Peyer's patch (tissue), 4 donors: Measurements from ENCODE around the gene EEF2K.

Source experiments
- POLR2A ChIP-seq, 2 donors: fragments of 450-650 bp; IDR thresholded peaks; one replicate each; pipeline ENCODE4 v1.5.1; 2017; ENCODE audit warnings: antibody characterized with exemption in 2 of 2, mild to moderate bottlenecking in 2 of 2, moderate library complexity in 2 of 2
- TF ChIP-seq, protein P1 (sequence below), 6 experiments: fragments of 450-650 bp in 4 of 6; fragments of 200-600 bp in 2 of 6; sonication (generic) in 1 of 6; IDR thresholded peaks; one replicate each; pipeline ENCODE4 v1.5.1; 2017 to 2019; ENCODE audit warnings: antibody characterized with exemption in 6 of 6, mild to moderate bottlenecking in 3 of 6, moderate library complexity in 1 of 6

DNA sequence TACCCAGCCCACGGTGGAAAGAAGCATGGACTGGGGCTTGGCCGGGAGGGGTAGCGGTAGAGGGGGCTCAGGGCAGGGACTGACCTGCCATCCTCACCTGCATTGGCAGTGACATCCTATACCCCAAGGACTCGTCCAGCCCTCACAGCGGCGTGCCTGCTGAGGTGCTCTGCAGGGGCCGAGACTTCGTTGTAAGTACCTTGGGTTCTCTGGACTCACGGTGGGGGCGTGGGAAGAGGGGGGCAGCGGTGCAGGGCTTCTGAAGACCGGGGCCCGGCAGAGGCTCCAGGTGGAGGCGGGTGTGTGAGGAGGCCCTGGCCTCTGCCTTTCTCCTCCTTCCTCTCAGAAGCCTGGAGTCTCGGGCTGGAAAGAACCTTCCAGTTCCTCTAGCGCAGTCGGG is 116.7 kb downstream of the EEF2K start:
- TF ChIP-seq, protein P1, sequence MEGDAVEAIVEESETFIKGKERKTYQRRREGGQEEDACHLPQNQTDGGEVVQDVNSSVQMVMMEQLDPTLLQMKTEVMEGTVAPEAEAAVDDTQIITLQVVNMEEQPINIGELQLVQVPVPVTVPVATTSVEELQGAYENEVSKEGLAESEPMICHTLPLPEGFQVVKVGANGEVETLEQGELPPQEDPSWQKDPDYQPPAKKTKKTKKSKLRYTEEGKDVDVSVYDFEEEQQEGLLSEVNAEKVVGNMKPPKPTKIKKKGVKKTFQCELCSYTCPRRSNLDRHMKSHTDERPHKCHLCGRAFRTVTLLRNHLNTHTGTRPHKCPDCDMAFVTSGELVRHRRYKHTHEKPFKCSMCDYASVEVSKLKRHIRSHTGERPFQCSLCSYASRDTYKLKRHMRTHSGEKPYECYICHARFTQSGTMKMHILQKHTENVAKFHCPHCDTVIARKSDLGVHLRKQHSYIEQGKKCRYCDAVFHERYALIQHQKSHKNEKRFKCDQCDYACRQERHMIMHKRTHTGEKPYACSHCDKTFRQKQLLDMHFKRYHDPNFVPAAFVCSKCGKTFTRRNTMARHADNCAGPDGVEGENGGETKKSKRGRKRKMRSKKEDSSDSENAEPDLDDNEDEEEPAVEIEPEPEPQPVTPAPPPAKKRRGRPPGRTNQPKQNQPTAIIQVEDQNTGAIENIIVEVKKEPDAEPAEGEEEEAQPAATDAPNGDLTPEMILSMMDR (IDR thresholded peaks at IDR 0.05): no peak
- no peak for TF ChIP-seq POLR2A (IDR thresholded peaks at IDR 0.05)
